Activated B cell treated with CpG ODN at 0.5 μM for 24 hours (primary cell): ENCODE data around the gene VASP. TPM values are rescaled to one million over a fixed set of nuclear protein-coding genes. Genes with fewer than 3 reads are reported as not detected.

Source experiments
- ATAC-seq: fragments of 200-7000 bp; cut with Tn5 transposase; one replicate; pipeline ENCODE4 v1.10.0; 2021; ENCODE audit warnings: low read depth, mild to moderate bottlenecking, moderate library complexity
- CTCF ChIA-PET: fragments of 350-600 bp; sonication (Branson Sonifier 250); formaldehyde crosslinking; loops from one replicate; lab custom pipeline; 2021; ENCODE audit warnings: antibody characterized with exemption; lab: Charles Lee
- POLR2A ChIA-PET: fragments of 350-600 bp; sonication (Branson Sonifier 250); formaldehyde crosslinking; loops from one replicate; lab custom pipeline; 2021; ENCODE audit warnings: antibody characterized with exemption; lab: Charles Lee
- DNase-seq: peaks from one replicate; pipeline ENCODE4 v3.0.0; 2022
- H3K27ac Mint-ChIP-seq: one replicate; pipeline ENCODE4 v1.8.0; 2020; ENCODE audit warnings: mixed read lengths
- H3K27me3 Mint-ChIP-seq: one replicate; pipeline ENCODE4 v1.8.0; 2021; ENCODE audit warnings: mixed read lengths
- H3K36me3 Mint-ChIP-seq: one replicate; pipeline ENCODE4 v1.8.0; 2021; ENCODE audit warnings: low read depth, mixed read lengths
- H3K4me1 Mint-ChIP-seq: one replicate; pipeline ENCODE4 v1.8.0; 2021; ENCODE audit warnings: mixed read lengths
- H3K4me3 Mint-ChIP-seq: one replicate; pipeline ENCODE4 v1.8.0; 2020; ENCODE audit warnings: mild to moderate bottlenecking, mixed read lengths
- H3K9me3 Mint-ChIP-seq: one replicate; pipeline ENCODE4 v1.8.0; 2020; ENCODE audit warnings: mixed read lengths
- intact Hi-C: fragments of 100-400 bp; cut with micrococcal nuclease; formaldehyde crosslinking; loops from one replicate; pipeline ENCODE4 v1.15.1; 2024
- total RNA-seq: library from RNA; stranded (reverse); gene quantifications from 2 replicates; pipeline ENCODE4 v1.2.3, GENCODE V29; 2022
- TF ChIP-seq, protein P1 (sequence below): fragments of 200-600 bp; IDR thresholded peaks from one replicate; pipeline ENCODE4 v1.8.0; 2022; ENCODE audit warnings: antibody characterized with exemption, mild to moderate bottlenecking

VASP gene
- total RNA-seq: 294 and 300 TPM in 2 replicates

DNA sequence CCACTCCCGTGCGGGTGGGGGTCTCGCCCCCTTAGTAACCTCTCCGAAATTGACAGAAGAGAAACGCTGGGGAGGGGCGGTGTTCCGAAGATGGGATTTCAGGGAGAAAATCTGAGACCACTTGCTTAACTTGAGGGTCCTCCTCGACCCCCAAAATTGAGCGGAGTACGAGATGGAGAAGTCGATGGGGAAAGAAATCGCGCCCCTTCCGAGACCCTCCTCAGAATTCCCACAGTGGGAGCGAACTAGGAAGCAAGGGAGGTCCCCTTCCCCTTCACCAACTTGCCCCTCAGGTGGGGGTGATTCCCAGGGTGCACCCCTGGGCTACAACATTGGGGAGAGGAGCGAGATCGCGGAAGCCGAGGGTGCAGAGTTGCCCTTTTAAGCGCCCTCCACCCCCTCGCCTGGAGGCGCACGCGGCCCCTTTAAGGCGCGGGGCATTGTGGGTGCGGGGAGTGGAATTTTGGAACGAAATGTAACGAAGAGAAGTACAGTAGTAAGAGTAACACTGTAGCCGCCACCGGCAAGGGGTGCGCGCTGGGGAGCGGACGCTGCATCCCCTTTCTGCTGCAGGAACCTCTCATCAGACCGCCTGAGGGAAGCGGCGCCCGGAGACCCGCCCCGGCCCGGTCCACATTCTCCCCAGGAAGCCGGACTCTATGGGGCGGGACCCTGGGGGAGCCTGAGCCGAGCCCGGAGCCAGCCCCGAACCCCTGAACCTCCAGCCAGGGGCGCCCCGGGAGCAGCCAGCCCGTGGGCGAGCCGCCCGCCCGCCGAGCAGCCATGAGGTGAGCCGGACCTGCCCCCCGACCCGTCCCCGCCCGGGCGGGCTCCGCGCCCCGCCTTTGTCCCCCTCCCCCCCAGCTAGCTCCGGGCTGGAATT is at the start of gene VASP:
VASP (plus strand) TSS at position 491 of the 883 bp plus-strand sequence; CDS start at position 784, 293 bp downstream.
- Mint-ChIP-seq H3K36me3 (peaks cover 26% of the 10 kb centered on the region), H3K27ac (peak within 1 kb of the TSS; percentile 97), H3K9me3 (no peaks in the 10 kb centered on the region), H3K4me3 (peak within 1 kb of the TSS; percentile 96), H3K4me1 (peaks cover 54% of the 10 kb centered on the region), H3K27me3 (no peaks in the 10 kb centered on the region)
- POLR2A ChIA-PET: interaction anchor here (0.6 to 2.2 kb wide), 6 partner anchors 11 to 1116 kb away, joined by 3 to 10 read pairs (median 5); partner anchors contain the start of gene RTN2
- ATAC-seq (peak; percentile 49), DNase-seq (peak; percentile 89)
- TF ChIP-seq, protein P1, sequence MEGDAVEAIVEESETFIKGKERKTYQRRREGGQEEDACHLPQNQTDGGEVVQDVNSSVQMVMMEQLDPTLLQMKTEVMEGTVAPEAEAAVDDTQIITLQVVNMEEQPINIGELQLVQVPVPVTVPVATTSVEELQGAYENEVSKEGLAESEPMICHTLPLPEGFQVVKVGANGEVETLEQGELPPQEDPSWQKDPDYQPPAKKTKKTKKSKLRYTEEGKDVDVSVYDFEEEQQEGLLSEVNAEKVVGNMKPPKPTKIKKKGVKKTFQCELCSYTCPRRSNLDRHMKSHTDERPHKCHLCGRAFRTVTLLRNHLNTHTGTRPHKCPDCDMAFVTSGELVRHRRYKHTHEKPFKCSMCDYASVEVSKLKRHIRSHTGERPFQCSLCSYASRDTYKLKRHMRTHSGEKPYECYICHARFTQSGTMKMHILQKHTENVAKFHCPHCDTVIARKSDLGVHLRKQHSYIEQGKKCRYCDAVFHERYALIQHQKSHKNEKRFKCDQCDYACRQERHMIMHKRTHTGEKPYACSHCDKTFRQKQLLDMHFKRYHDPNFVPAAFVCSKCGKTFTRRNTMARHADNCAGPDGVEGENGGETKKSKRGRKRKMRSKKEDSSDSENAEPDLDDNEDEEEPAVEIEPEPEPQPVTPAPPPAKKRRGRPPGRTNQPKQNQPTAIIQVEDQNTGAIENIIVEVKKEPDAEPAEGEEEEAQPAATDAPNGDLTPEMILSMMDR: no peak
- CTCF ChIA-PET: interaction anchor here (1.5 kb wide), 1 partner anchor 67 kb away, joined by 6 read pairs; no protein-coding TSS in a partner anchor
- intact Hi-C loops: loop anchor here (1.0 to 5.0 kb wide), 10 partner anchors 8 to 186 kb away; partner anchors contain the start of genes OPA3, POLR1G, QPCTL and RTN2

DNA sequence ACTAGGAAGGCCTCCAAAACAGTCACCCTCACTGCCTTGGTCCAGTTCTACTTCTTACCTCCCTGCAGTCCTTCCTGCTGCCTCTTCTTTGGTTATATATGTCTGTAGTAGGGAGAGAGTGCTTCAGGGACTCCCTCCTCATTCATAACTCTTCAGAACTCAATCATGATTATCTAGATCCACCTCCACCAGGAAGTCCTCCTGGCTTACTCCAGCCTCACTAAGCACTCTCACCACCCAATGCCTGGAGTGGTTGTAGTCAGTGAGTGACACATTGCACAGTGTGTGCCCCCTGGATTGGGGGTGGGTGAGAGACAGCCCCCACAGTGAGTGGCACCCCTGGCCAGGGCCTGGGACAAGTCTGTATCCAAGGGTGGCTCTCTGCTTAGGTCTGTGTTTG is 49.5 kb upstream of the VASP start:
- POLR2A ChIA-PET: interaction anchor here (1.0 to 2.4 kb wide), 2 partner anchors 9 to 10 kb away, joined by 4 to 33 read pairs; partner anchors contain the start of gene FOSB
- H3K9me3 Mint-ChIP-seq: no peaks in the 10 kb centered on the region
- TF ChIP-seq, protein P1: no peak

DNA sequence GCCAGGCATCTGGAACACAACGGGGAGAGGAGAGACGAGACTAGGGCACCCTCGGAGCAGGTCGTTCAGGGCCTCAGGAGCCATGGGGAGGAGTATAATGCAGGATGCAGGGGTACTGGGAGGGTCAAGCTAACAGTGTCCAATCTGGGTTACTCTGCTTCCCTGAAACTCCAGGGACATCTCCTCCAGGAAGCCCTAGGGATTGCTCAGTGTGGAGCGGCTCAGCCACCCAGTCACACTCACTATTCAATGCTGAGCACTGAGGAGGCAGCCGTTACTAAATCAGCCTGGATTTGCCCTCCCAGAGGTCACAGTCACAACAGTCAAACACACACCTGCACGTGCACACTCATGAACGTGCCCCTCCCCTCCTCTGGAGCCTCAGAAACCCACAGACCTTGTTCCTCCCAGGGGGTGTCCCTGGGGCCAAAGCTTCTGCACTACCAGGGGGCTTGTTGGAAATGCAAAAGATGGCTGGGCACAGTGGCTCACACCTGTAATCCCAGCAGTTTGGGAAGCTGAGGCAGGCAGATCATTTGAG is 46.4 kb upstream of the VASP start:
- ChIA-PET POLR2A (interaction anchor here (1.4 kb wide), 1 partner anchor 22 kb away, joined by 3 read pairs; no protein-coding TSS in a partner anchor), CTCF (interaction anchor here (1.3 to 2.6 kb wide), 2 partner anchors 21 to 25 kb away, joined by 3 to 14 read pairs; no protein-coding TSS in a partner anchor)
- Mint-ChIP-seq H3K27me3 (no peaks in the 10 kb centered on the region), H3K9me3 (no peaks in the 10 kb centered on the region), H3K4me1 (peaks cover 22% of the 10 kb centered on the region), H3K27ac (no peak overlapping the region), H3K4me3 (no peak overlapping the region), H3K36me3 (no peaks in the 10 kb centered on the region)
- ATAC-seq: no peak
- intact Hi-C loops: no loop called here
- TF ChIP-seq, protein P1: no peak
- no peak for DNase-seq

More for the DNA sequence above, 49.5 kb upstream of the VASP start:
- H3K27me3 Mint-ChIP-seq: no peaks in the 10 kb centered on the region
- DNase-seq: no peak
- CTCF ChIA-PET: interaction anchor here (2.8 kb wide), 1 partner anchor 18 kb away, joined by 12 read pairs; no protein-coding TSS in a partner anchor
- no peak overlapping the region for H3K27ac Mint-ChIP-seq
- no peak overlapping the region for H3K4me3 Mint-ChIP-seq
- intact Hi-C loops: no loop called here
- ATAC-seq: no peak
- no peaks in the 10 kb centered on the region for H3K36me3 Mint-ChIP-seq
- peaks cover 36% of the 10 kb centered on the region for H3K4me1 Mint-ChIP-seq

DNA sequence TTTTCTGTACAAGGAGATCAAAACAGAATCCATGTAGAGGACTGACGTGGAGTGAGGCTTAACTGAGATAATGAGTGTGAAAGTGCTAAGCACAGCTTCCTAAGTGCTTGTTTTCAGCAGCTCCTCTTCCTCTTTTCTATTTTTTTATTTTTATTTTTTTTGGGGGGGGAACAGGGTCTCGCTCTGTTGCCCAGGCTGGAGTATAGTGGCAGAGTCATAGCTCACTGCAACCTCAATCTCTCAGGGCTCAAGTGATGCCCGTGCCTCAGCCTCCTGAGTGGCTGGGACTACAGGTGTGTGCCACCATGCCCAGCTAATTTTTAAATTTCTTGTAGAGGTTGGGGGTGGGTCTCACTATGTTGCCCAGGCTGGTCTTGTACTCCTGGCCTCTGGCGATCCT is 45.1 kb upstream of the VASP start:
- POLR2A ChIA-PET: interaction anchor here (1.2 kb wide), 1 partner anchor 17 kb away, joined by 5 read pairs; no protein-coding TSS in a partner anchor
- TF ChIP-seq, protein P1: no peak
- CTCF ChIA-PET: interaction anchor here (0.8 to 2.6 kb wide), 3 partner anchors 16 to 23 kb away, joined by 3 to 14 read pairs (median 7); no protein-coding TSS in a partner anchor
- Mint-ChIP-seq H3K27ac (no peak overlapping the region), H3K4me3 (no peak overlapping the region), H3K4me1 (peaks cover 17% of the 10 kb centered on the region), H3K9me3 (no peaks in the 10 kb centered on the region), H3K27me3 (peaks cover 2% of the 10 kb centered on the region), H3K36me3 (no peaks in the 10 kb centered on the region)
- DNase-seq (no peak), ATAC-seq (peak; percentile 27)
- intact Hi-C loops: no loop called here
